Stimulated activated naive CD8-positive, alpha-beta T cell treated with anti-CD3 and anti-CD28 coated beads, Interleukin-15, amount 100 ng/mL, for 72 hours (primary cell): ENCODE data around the gene CORO6.

Experiments
- ATAC-seq: fragments of 150-1000 bp; cut with Tn5 transposase; 2 replicates; pipeline ENCODE4 v1.10.0; 2021; ENCODE audit warnings: mild to moderate bottlenecking, moderate library complexity
- DNase-seq, 2 donors: peaks; one replicate each; pipeline ENCODE4 v3.0.0; 2021 to 2022
- H3K27ac Mint-ChIP-seq, 2 donors: one replicate each; pipeline ENCODE4 v1.8.0; 2022; ENCODE audit warnings: mild to moderate bottlenecking in 2 of 2, mixed read lengths in 2 of 2, moderate library complexity in 2 of 2
- H3K27me3 Mint-ChIP-seq: one replicate; pipeline ENCODE4 v1.8.0; 2022; ENCODE audit warnings: mixed read lengths
- H3K4me1 Mint-ChIP-seq: one replicate; pipeline ENCODE4 v1.8.0; 2022; ENCODE audit warnings: mild to moderate bottlenecking, mixed read lengths
- H3K4me3 Mint-ChIP-seq, 2 donors: one replicate each; pipeline ENCODE4 v1.8.0; 2022; ENCODE audit warnings: mild to moderate bottlenecking in 2 of 2, mixed read lengths in 2 of 2, moderate library complexity in 1 of 2
- H3K9me3 Mint-ChIP-seq, 2 donors: one replicate each; pipeline ENCODE4 v1.8.0; 2022; ENCODE audit warnings: mixed read lengths in 2 of 2

The CORO6 gene

DNA sequence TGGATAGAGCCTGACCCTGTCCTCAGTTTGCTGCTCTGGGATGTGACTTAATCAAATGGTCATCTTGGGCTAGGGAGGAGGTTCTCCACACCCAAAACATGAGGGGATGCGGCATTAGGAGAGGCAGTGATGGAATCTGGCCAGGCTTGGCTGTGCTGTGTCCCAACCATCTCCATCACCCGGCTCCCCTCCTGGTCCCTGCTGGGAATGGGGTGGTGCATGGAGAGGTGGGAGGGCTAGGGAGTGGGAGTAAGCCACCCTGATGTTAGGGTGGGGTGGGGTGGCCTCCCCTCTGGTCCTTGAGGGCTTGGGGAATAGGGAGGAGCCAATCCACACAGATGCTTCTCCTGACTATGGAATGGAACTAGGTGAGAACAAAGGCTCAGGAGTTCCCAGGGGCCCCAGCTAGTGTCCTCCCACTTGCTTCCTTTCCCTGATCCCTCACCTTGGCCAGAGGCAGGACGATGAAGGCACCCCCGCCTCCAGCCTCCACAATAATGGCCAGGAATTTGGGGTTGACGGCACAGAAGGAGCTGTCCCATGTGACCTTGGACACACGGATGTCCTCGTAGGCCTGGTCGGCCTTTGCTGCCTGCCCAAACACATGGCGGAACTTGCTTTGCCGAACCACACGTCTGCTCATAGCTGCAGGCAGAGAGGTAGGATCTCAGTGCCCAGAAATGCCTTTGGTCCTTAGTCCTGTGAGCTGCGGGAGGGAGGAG, 1.8 kb downstream of the CORO6 start:
- Mint-ChIP-seq H3K27ac (no peak overlapping the region), H3K27me3 (peaks cover under 1% of the 10 kb centered on the region), H3K4me1 (peaks cover 79% of the 10 kb centered on the region), H3K4me3 (peak overlapping the region in 1 of 2 donors; percentile 11), H3K9me3 (no peaks in the 10 kb centered on the region)
- no peak for DNase-seq
- ATAC-seq: no peak

DNA sequence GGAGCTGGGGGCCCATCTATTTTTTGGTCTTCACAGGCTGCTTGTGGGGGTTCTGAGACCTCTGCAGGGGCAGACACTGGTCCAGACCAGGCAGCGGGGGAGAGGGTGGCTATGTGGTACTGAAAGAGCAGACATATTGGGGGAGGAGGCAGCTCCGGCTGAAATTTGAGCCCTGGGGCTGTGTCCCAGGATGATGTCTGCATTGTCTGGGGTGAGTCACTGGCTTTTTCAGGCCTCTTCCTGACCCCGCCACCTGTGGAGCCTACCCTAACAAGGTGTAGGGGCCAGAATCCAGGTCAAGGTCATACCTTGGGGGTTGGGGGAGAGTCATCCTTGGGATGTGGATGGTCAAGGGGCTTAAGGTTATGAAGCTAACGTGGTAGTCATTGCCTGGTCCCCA, 2.4 kb downstream of the CORO6 start:
- DNase-seq (no peak), ATAC-seq (no peak)
- no peak overlapping the region for H3K4me3 Mint-ChIP-seq
- H3K27me3 Mint-ChIP-seq: peaks cover 5% of the 10 kb centered on the region
- no peaks in the 10 kb centered on the region for H3K9me3 Mint-ChIP-seq
- no peak overlapping the region for H3K27ac Mint-ChIP-seq
- H3K4me1 Mint-ChIP-seq: peaks cover 79% of the 10 kb centered on the region

DNA sequence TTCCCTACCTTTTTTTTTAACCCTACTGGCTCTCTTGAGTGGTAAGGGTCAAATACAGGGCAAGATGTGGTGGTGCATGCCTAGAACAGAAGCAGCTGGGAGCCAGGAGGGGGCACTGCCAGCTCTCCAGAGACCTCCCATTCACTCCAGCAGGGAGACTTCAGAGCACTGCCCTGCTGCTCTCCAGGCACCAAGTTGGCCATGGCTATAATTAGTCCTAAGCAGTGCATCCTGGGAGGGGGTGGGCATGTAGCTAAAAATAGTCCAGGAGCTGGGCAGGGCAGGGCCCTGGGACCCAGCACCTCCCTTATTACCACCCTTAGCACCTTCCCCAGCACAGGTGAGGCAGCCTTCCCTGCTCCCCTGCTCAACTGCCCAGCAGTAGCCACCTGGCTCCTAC, 3.5 kb downstream of the CORO6 start:
- peaks cover 5% of the 10 kb centered on the region for H3K27me3 Mint-ChIP-seq
- no peak for ATAC-seq
- no peak for DNase-seq
- H3K4me3 Mint-ChIP-seq: no peak overlapping the region
- H3K4me1 Mint-ChIP-seq: peaks cover 79% of the 10 kb centered on the region
- peak overlapping the region in 1 of 2 donors; percentile 75 for H3K27ac Mint-ChIP-seq
- H3K9me3 Mint-ChIP-seq: no peaks in the 10 kb centered on the region

DNA sequence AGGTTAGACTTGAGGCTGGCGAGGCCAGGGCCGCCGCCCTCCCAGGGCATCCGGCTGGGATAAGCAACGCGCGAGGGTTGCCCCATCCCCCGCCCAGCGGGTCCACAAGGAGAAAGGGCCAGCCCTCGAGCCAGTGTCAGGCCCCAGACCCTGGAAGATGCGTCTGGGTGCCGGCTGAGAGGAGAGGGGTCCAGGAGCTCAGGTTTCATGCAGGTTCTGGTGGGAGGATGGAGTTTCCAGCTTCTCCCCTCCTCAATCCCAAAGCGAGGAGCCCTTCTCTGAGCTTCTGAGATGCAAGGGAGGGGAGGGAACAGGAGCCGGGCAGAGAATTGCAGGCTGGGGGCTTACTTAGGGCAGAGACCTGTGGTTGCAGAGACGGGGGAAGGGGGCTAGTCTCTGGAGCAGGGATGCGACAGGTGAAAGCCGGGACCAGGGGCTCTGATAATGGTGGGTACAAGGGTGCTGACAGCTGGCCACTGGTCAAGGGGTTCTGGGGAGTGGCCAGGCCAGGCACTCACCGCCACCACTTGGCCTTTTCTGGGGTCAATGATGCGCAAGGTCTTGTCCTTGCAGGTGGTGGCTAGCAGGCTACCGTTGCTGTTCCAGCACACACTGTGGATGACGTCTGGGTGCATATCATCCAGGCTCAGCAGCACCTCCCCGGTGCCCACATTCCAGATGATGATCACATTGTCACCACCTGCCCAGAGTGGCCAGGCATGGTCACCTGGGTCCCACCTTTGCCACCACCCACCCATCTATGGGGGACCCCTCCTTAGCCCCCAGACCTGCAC, 4.2 kb downstream of the CORO6 start:
- peak overlapping the region; percentile 85 to 93 for H3K4me3 Mint-ChIP-seq
- H3K27ac Mint-ChIP-seq: peak overlapping the region in 1 of 2 donors; percentile 89
- H3K4me1 Mint-ChIP-seq: peaks cover 79% of the 10 kb centered on the region
- peaks cover 5% of the 10 kb centered on the region for H3K27me3 Mint-ChIP-seq
- DNase-seq: no peak
- H3K9me3 Mint-ChIP-seq: no peaks in the 10 kb centered on the region
- ATAC-seq: no peak

GRCh38 chr17:29617481-29618271, 5.0 kb downstream of the CORO6 start:
- ATAC-seq (peak; percentile 58), DNase-seq (peak; percentile 88 to 90)
- H3K27ac Mint-ChIP-seq: peak overlapping the region; percentile 89 to 91
- peaks cover 5% of the 10 kb centered on the region for H3K27me3 Mint-ChIP-seq
- no peaks in the 10 kb centered on the region for H3K9me3 Mint-ChIP-seq
- H3K4me3 Mint-ChIP-seq: peak overlapping the region; percentile 85 to 93
- peaks cover 76% of the 10 kb centered on the region for H3K4me1 Mint-ChIP-seq

DNA sequence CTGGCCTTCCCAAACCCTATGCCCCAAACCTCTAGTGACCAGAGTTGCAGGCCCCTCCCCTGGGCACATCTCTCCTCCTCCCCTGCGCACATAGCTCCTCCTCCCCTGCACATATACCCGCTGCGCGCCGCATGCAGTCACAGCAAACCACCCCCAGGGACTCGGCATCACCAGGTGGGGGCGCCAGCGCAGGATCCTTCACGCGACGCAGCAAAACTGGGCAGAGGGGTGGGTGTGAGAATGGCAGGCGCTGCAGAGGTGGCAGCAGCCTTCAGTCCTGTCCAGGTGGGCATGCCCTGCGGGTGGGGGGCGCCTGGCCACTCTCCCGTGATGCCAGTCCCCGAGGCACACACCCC, 5.6 kb downstream of the CORO6 start:
- peak overlapping the region; percentile 85 to 93 for H3K4me3 Mint-ChIP-seq
- no peaks in the 10 kb centered on the region for H3K9me3 Mint-ChIP-seq
- peaks cover 5% of the 10 kb centered on the region for H3K27me3 Mint-ChIP-seq
- peaks cover 70% of the 10 kb centered on the region for H3K4me1 Mint-ChIP-seq
- peak overlapping the region; percentile 5 to 91 for H3K27ac Mint-ChIP-seq
- peak; percentile 91 to 94 for DNase-seq
- peak; percentile 79 for ATAC-seq

- H3K27ac Mint-ChIP-seq: no peak overlapping the region
- H3K4me1 Mint-ChIP-seq: peaks cover 64% of the 10 kb centered on the region
- peaks cover 5% of the 10 kb centered on the region for H3K27me3 Mint-ChIP-seq
- no peaks in the 10 kb centered on the region for H3K9me3 Mint-ChIP-seq
- DNase-seq (no peak), ATAC-seq (no peak)
- H3K4me3 Mint-ChIP-seq: peak overlapping the region; percentile 85 to 93
Observed at GRCh38 chr17:29616300-29617048, 6.2 kb downstream of the CORO6 start.

DNA sequence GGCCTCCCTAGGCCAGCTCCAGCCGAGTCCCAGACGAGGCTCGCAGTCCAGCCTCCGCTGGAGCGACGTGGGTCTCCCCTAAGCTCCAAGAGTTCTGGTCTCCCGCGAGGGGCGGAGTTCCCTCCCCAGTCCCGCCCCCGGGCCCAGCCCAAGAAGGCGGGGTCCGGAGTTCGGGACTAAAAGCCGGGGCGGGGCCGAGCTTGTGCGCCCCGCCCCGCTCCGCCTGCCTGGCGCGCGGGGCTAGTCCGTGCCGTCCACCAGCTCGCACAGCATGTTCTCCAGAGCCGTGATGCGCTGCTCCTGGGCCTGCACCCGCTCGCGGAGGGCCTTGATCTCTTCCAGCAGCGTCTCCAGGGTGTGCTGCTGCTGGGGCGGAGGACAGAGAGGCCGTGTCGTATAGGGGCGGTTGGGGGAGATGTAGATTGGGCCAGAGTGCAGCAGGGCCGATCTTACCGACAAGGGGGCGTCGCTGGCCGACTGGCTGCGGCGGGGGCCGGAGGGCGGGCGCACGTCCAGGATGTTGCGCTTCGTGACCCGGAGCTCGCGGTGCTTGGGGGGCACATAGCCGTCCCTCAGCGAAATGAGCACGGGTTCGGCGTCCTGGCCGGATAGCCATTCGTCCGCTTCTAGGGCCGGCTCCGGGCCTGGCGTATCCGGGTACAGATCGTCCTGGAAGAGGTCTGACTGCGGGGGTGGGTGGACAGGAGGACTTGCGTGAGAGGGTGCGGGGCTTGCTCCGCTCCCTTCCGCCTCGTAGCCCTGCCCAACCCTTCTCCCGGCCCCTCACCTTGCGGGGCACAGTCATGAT, 7.0 kb downstream of the CORO6 start:
- H3K27ac Mint-ChIP-seq: peak overlapping the region; percentile 12 to 36
- peak overlapping the region; percentile 85 to 93 for H3K4me3 Mint-ChIP-seq
- peaks cover 61% of the 10 kb centered on the region for H3K4me1 Mint-ChIP-seq
- DNase-seq: peak; percentile 81 to 83
- no peaks in the 10 kb centered on the region for H3K9me3 Mint-ChIP-seq
- ATAC-seq: peak; percentile 63
- peaks cover 5% of the 10 kb centered on the region for H3K27me3 Mint-ChIP-seq

DNA sequence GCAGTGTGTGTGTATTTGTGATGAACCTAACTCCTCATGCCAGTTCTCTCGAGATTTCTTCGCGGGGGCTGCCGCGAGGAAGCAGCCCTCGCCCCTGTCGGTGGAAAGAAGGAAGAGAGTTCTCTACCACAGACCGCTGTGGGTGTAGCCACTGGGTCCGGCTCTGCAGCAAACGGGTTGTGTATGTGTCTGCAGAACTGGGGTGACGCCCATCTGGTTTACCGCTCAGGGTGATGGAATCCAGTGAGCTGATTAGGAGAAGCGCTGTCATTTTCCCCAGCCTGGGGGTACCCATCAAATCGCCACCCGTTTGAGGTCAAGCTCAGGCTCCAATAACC, 7.7 kb downstream of the CORO6 start:
- peak; percentile 31 for ATAC-seq
- H3K27ac Mint-ChIP-seq: peak overlapping the region in 1 of 2 donors; percentile 36
- H3K9me3 Mint-ChIP-seq: no peaks in the 10 kb centered on the region
- peaks cover 61% of the 10 kb centered on the region for H3K4me1 Mint-ChIP-seq
- H3K27me3 Mint-ChIP-seq: peaks cover 5% of the 10 kb centered on the region
- peak overlapping the region; percentile 85 to 93 for H3K4me3 Mint-ChIP-seq
- peak; percentile 62 to 71 for DNase-seq

GRCh38 chr17:29614349-29615047, 8.2 kb downstream of the CORO6 start:
- Mint-ChIP-seq H3K27ac (no peak overlapping the region), H3K4me1 (peaks cover 61% of the 10 kb centered on the region), H3K9me3 (no peaks in the 10 kb centered on the region), H3K27me3 (peaks cover 5% of the 10 kb centered on the region), H3K4me3 (peak overlapping the region; percentile 85 to 93)
- DNase-seq (no peak), ATAC-seq (no peak)

DNA sequence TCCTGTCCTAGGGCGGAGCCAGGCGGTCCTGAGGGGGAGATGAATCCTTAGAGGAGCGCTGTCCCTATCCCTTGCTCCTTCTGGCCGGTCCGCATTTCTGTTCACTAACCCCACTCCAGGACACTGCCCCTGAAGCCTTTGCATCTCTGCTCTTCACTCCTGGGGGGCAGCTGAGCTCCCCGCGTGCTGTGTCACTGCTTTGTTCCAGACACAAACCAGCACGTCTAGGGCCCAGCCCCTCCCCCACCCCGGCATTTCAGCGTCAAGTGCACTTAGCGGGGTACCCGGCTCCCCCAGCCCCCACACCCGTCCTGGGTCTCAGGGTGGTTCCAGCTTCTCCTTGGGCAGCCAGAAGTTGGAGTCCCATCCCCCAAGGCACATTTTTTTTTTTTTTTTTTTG, 8.9 kb downstream of the CORO6 start:
- no peak for DNase-seq
- H3K27ac Mint-ChIP-seq: no peak overlapping the region

DNA sequence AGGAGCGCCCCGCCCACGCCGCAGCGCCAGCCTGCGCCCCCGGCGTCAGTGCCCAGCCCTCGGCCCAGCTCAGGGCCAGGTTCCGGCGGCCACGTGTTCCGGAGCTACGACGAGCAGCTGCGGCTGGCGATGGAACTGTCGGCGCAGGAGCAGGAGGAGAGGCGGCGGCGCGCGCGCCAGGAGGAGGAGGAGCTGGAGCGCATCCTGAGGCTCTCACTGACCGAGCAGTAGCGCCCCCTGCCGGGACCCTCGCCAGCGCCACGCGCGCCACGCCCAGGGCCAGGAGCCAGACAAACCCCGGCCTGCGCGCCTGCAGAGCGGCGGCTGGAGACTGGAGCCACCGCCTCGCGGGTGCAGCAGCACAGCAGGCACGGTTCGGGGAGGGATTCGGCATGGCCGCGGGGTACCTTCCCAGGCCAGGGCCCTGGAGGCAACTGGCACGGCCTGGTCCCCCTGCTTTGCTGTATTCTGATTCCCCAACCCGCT, 9.3 kb downstream of the CORO6 start:
- peak; percentile 93 to 96 for DNase-seq
- peak; percentile 59 for ATAC-seq
- Mint-ChIP-seq H3K4me3 (peak overlapping the region; percentile 59 to 62), H3K27me3 (peaks cover 5% of the 10 kb centered on the region), H3K4me1 (peaks cover 54% of the 10 kb centered on the region), H3K9me3 (no peaks in the 10 kb centered on the region), H3K27ac (no peak overlapping the region)

More for the DNA sequence above, 8.9 kb downstream of the CORO6 start:
- peaks cover 59% of the 10 kb centered on the region for H3K4me1 Mint-ChIP-seq
- H3K27me3 Mint-ChIP-seq: peaks cover 5% of the 10 kb centered on the region
- no peak for ATAC-seq
- no peaks in the 10 kb centered on the region for H3K9me3 Mint-ChIP-seq
- peak overlapping the region; percentile 59 to 62 for H3K4me3 Mint-ChIP-seq

- H3K4me3 Mint-ChIP-seq: peak overlapping the region in 1 of 2 donors; percentile 70
- ATAC-seq (no peak), DNase-seq (no peak)
- H3K4me1 Mint-ChIP-seq: peaks cover 47% of the 10 kb centered on the region
- peaks cover 5% of the 10 kb centered on the region for H3K27me3 Mint-ChIP-seq
- H3K27ac Mint-ChIP-seq: peak overlapping the region in 1 of 2 donors; percentile 76
- no peaks in the 10 kb centered on the region for H3K9me3 Mint-ChIP-seq
Observed at GRCh38 chr17:29612404-29613280, 10.1 kb downstream of the CORO6 start.
